SH-SY5Y (cell line): ENCODE data around the gene SLC25A3.

Experiments used
- GATA2 ChIP-seq: IDR thresholded peaks from 2 replicates; pipeline ENCODE4 v1.6.1; 2011; ENCODE audit warnings: mild to moderate bottlenecking, low read depth, low read length
- GATA3 ChIP-seq: IDR thresholded peaks from 2 replicates; pipeline ENCODE4 v1.6.1; 2011; ENCODE audit warnings: low read depth, mild to moderate bottlenecking, low read length, moderate library complexity

Gene SLC25A3

GRCh38 chr12:98581101-98581500 is 12.4 kb upstream of the SLC25A3 start:
- TF ChIP-seq GATA2 (no peak), GATA3 (no peak)

GRCh38 chr12:98582093-98582492 is 11.4 kb upstream of the SLC25A3 start:
- TF ChIP-seq GATA3, result no peak
- TF ChIP-seq GATA2, result no peak

- no peak for TF ChIP-seq GATA2
- TF ChIP-seq GATA3, result no peak
These were observed 6.4 kb upstream of the SLC25A3 start for GRCh38 chr12:98587084-98587483.

- no peak for TF ChIP-seq GATA2
- TF ChIP-seq GATA3, result no peak
These were observed 2.3 kb upstream of the SLC25A3 start for GRCh38 chr12:98591209-98591608.

- TF ChIP-seq GATA2 (peak; percentile 47; the same call in 1 of the 2 replicates), GATA3 (peak; percentile 48; the same call in 1 of the 2 replicates)
These were observed 612 bp upstream of the SLC25A3 start for GRCh38 chr12:98592825-98593322.

- TF ChIP-seq GATA2, result no peak
- no peak for TF ChIP-seq GATA3
These were observed 757 bp downstream of the SLC25A3 start for GRCh38 chr12:98594050-98594835.

GRCh38 chr12:98595243-98595988 is 1.9 kb downstream of the SLC25A3 start:
- no peak for TF ChIP-seq GATA2
- no peak for TF ChIP-seq GATA3

DNA sequence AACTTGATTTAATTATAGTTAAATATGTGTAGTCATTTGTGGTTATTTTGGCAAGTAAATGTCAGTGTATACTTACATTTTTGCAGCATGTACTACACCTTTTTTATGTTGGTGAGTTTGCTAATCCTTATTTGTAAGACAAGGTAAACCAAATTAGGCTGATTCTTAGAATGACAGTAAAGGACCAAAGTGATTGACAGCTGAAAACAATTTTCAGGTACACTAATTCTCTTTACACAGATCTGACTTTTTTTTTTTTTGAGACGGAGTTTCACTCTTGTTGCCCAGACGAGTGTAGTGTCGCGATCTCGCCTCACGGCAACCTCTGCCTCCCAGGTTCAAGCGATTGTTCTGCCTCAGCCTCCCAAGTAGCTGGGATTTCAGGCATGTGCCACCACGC is 8.4 kb downstream of the SLC25A3 start:
- TF ChIP-seq GATA3 (no peak), GATA2 (no peak)

DNA sequence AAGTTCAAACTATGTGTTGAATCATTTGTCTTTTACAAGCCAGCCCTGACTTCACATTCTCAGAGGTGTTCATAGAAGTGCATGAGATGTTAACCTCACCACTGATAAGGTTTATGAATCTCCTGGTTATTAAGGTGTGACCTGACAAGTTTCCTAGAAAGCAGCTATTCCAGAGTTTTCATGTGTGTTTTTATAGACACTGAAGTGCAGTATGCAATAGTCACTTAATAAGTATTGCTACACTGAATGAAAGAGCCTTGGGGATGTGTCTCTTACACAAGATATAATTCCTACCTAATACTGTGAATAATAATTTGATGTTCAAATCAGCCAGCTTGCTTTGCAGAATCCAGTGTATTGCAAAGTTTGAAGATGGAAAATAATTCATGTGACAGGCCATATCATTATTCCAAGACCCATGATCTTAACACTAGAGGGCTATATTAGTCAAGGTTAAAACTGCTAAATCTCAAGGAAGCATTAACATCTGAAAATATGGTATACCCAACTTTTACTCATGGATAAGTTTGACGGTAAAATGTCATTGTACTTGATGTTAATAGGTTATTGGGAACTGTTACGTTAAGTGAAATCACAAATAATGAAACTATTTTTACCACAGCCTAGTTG is 13.0 kb downstream of the SLC25A3 start:
- TF ChIP-seq GATA3 (no peak), GATA2 (no peak)

- TF ChIP-seq GATA2 (no peak), GATA3 (no peak)
These were observed 17.1 kb downstream of the SLC25A3 start for GRCh38 chr12:98610596-98610995.

GRCh38 chr12:98612696-98613334 is 19.3 kb downstream of the SLC25A3 start:
- TF ChIP-seq GATA2 (no peak), GATA3 (no peak)

DNA sequence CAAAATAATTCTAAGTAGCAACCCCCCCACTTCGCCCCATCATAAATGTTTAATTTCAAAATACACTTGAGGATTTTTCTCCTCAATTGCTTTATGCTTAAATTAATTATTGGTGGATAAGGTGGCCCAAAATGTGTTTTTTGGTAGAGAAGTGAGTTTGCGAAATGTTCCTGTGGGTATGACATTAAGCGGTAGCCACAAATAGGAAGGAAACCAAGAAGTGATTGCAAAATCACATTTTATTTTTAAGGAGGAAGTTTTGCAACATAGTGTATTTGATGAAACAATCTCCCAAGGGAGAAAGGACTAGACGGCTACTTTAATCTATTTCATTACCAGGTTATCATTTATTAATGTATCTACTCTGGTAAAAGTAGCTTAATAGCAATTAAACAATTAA is 25.5 kb downstream of the SLC25A3 start:
- TF ChIP-seq GATA2 (no peak), GATA3 (no peak)

DNA sequence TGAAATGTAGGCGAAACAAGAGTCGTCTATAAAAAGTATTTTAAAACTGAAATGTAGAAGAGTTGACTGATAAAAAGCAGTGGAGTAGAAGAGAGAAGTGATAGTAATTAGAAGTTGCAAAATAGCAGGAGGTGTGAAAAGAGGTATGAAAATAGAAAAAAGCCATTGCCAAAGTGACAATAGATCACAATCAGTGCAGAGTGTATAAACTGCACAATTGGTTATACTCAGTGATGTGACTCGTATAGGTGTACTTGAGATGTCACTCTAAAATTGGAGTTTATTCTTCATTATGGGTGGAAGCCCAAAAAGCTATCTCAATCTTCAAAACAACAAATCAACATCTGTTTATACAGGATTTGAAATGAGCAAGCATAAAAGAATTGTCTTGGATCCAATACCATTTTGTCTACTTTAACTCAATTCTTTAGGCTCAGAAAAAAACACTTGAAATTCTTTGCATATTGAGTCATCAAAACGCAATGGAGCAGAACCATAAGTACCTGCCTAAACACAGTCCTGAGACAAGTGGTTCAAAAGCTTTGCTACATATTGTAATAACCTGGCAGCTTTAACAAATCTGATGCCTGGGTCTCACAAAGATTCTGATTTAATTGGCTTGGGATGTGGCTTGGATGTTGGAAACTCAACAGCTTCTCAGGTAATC is 42.3 kb downstream of the SLC25A3 start:
- no peak for TF ChIP-seq GATA3
- TF ChIP-seq GATA2, result no peak

- no peak for TF ChIP-seq GATA3
- no peak for TF ChIP-seq GATA2
These were observed 43.6 kb downstream of the SLC25A3 start for GRCh38 chr12:98637068-98637467.
